DOHH2 (cell line): ENCODE results near the gene BLID.

Experiments
- EZH2phosphoT487 ChIP-seq: fragments of 200-600 bp; sonication (generic); IDR thresholded peaks from 2 replicates; pipeline ENCODE4 v1.6.1; 2017; ENCODE audit warnings: borderline replicate concordance, mild to moderate bottlenecking, antibody characterized with exemption, low read length, moderate library complexity, mixed read lengths
- TF ChIP-seq, protein P1 (sequence below): fragments of 200-600 bp; sonication (generic); IDR thresholded peaks from one replicate; pipeline ENCODE4 v1.5.1; 2014; ENCODE audit warnings: antibody characterized with exemption, mild to moderate bottlenecking, low read depth, low read length; ENCODE audit not compliant: poor library complexity, severe bottlenecking

DNA sequence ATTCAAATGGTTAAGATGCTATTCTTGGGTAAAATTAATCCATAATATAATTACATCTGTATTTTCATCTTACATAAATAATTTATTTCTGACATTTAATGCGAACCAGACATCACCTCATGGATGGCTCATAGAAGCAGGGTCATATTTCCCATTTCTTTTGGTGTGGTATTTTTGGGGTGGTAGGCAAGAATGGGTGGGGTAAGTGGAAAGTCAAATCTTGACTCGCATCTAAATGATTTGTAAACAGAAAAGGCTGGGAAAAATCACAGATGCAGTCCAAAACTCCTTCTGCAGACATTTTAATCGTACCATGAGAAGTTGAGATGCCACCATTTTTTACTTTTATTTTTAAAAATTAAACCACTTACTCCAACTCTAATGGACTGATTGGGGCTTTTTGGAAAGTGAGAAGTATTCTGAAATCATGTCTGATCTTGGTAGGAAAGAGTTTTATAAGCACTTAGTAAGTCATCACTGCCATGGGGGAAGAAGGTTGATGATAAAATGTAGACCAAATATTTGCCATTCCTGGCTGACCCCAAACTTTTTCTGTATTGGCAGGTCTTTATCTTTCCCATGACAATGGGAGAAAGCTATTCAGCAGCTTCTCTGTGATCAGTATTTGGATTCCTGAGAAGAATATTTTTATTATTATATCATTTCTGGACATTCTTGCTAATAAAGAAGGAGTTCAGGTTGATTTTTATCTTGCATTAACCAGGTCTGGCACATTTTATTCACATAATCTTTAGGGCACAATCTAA lies 47.2 kb upstream of the BLID start:
- TF ChIP-seq, protein P1, sequence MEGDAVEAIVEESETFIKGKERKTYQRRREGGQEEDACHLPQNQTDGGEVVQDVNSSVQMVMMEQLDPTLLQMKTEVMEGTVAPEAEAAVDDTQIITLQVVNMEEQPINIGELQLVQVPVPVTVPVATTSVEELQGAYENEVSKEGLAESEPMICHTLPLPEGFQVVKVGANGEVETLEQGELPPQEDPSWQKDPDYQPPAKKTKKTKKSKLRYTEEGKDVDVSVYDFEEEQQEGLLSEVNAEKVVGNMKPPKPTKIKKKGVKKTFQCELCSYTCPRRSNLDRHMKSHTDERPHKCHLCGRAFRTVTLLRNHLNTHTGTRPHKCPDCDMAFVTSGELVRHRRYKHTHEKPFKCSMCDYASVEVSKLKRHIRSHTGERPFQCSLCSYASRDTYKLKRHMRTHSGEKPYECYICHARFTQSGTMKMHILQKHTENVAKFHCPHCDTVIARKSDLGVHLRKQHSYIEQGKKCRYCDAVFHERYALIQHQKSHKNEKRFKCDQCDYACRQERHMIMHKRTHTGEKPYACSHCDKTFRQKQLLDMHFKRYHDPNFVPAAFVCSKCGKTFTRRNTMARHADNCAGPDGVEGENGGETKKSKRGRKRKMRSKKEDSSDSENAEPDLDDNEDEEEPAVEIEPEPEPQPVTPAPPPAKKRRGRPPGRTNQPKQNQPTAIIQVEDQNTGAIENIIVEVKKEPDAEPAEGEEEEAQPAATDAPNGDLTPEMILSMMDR, result no peak
- TF ChIP-seq EZH2phosphoT487, result no peak
